Measurements from ENCODE around the gene ZNF644. TPM values are rescaled to one million over a fixed set of nuclear protein-coding genes. Genes with fewer than 3 reads are reported as not detected.
"Not testable (repeated sequence)": the region's sequence is repeated elsewhere in the genome, so short reads cannot be mapped to it uniquely, and the experiment has no call there.

Gene ZNF644
- total RNA-seq, 4 donors from 2014 or later, result 30.5 to 61.7 (median 34.6) TPM

GRCh38 chr1:91045284-91045683, 23.4 kb upstream of the ZNF644 start:
- in situ Hi-C loops (cut with MboI; ENCODE audit: low sequenced_read_pairs in 4 of 4) (no loop called here), intact Hi-C loops (cut with DNase I; ENCODE audit: low total_unique reads) (no loop called here)
- no peak for ATAC-seq
- TF ChIP-seq, protein P1, sequence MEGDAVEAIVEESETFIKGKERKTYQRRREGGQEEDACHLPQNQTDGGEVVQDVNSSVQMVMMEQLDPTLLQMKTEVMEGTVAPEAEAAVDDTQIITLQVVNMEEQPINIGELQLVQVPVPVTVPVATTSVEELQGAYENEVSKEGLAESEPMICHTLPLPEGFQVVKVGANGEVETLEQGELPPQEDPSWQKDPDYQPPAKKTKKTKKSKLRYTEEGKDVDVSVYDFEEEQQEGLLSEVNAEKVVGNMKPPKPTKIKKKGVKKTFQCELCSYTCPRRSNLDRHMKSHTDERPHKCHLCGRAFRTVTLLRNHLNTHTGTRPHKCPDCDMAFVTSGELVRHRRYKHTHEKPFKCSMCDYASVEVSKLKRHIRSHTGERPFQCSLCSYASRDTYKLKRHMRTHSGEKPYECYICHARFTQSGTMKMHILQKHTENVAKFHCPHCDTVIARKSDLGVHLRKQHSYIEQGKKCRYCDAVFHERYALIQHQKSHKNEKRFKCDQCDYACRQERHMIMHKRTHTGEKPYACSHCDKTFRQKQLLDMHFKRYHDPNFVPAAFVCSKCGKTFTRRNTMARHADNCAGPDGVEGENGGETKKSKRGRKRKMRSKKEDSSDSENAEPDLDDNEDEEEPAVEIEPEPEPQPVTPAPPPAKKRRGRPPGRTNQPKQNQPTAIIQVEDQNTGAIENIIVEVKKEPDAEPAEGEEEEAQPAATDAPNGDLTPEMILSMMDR (IDR thresholded peaks at IDR 0.05 in 4 of 5, conservative IDR thresholded peaks at IDR 0.05 in 1 of 5), result no peak
- no peak for TF ChIP-seq POLR2A (IDR thresholded peaks at IDR 0.05)
- no peak for DNase-seq
- H3K27me3 ChIP-seq, result no peaks in the 10 kb centered on the region
- H3K9me3 ChIP-seq, result no peaks in the 10 kb centered on the region
- H3K27ac ChIP-seq, result no peak overlapping the region
- no peaks in the 10 kb centered on the region for H3K36me3 ChIP-seq
- no peaks in the 10 kb centered on the region for H3K4me1 ChIP-seq
- no peak overlapping the region for H3K4me3 ChIP-seq

DNA sequence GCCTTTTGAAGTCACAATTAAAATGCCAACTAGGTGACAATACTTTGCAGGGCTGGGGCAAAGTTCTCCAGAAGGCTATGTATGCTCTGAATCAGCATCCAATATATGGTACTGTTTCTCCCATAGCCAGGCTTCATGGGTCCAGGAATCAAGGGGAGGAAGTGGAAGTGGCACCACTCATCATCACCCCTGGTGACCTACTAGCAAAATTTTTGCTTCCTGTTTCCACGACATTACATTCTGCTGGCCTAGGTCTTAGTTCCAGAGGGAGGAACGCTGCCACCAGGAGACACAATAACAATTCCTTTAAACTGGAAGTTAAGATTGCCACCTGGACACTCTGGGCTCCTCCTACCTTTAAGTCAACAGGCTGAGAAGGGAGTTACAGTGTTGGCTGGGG, 22.9 kb upstream of the ZNF644 start:
- H3K4me3 ChIP-seq; H3K9me3 ChIP-seq; ATAC-seq; H3K27ac ChIP-seq; H3K36me3 ChIP-seq; DNase-seq; intact Hi-C loops (cut with DNase I; ENCODE audit: low total_unique reads); in situ Hi-C loops (cut with MboI; ENCODE audit: low sequenced_read_pairs in 4 of 4); H3K4me1 ChIP-seq; H3K27me3 ChIP-seq: not testable (repeated sequence)

- H3K36me3 ChIP-seq; H3K4me1 ChIP-seq; in situ Hi-C loops (cut with MboI; ENCODE audit: low sequenced_read_pairs in 4 of 4); H3K4me3 ChIP-seq; intact Hi-C loops (cut with DNase I; ENCODE audit: low total_unique reads); DNase-seq; H3K9me3 ChIP-seq; H3K27ac ChIP-seq; H3K27me3 ChIP-seq; ATAC-seq: not testable (repeated sequence)
These were observed 20.5 kb upstream of the ZNF644 start for GRCh38 chr1:91042372-91042771.

DNA sequence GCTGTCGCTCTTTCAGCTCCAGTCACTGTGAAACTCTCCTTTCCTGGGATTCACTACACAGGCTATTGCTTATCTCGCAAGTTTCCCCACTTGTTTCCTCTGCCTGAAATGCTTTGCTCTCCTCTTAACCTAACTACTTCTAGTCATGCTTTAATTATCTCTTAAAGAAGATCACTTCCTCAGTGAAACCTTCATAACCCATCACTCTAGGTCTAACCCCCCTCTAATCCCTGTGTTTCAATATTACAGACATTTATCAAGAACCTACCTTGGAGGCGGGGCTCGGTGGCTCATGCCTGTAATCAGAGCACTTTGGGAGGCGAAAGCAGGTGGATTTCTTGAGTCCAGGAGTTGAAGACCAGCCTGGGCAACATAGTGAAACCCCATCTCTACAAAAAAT, 16.7 kb upstream of the ZNF644 start:
- no peak for DNase-seq
- intact Hi-C loops (cut with DNase I; ENCODE audit: low total_unique reads), result no loop called here
- no peaks in the 10 kb centered on the region for H3K9me3 ChIP-seq
- no peaks in the 10 kb centered on the region for H3K36me3 ChIP-seq
- no peaks in the 10 kb centered on the region for H3K4me1 ChIP-seq
- no peak for TF ChIP-seq POLR2A (IDR thresholded peaks at IDR 0.05)
- TF ChIP-seq, protein P1 (IDR thresholded peaks at IDR 0.05 in 4 of 5, conservative IDR thresholded peaks at IDR 0.05 in 1 of 5), result no peak
- H3K27me3 ChIP-seq, result no peaks in the 10 kb centered on the region
- H3K27ac ChIP-seq, result no peak overlapping the region
- no peak for ATAC-seq
- no peak overlapping the region for H3K4me3 ChIP-seq
- in situ Hi-C loops (cut with MboI; ENCODE audit: low sequenced_read_pairs in 4 of 4), result no loop called here

GRCh38 chr1:91036894-91037829, 15.3 kb upstream of the ZNF644 start:
- ATAC-seq (no peak), DNase-seq (no peak)
- intact Hi-C loops (cut with DNase I; ENCODE audit: low total_unique reads), result no loop called here
- in situ Hi-C loops (cut with MboI; ENCODE audit: low sequenced_read_pairs in 4 of 4), result no loop called here
- TF ChIP-seq POLR2A (IDR thresholded peaks at IDR 0.05), result no peak
- TF ChIP-seq, protein P1 (IDR thresholded peaks at IDR 0.05 in 4 of 5, conservative IDR thresholded peaks at IDR 0.05 in 1 of 5), result no peak
- H3K4me1 ChIP-seq, result no peaks in the 10 kb centered on the region
- H3K27me3 ChIP-seq, result no peaks in the 10 kb centered on the region
- no peaks in the 10 kb centered on the region for H3K9me3 ChIP-seq
- no peak overlapping the region for H3K27ac ChIP-seq
- H3K36me3 ChIP-seq, result no peaks in the 10 kb centered on the region
- H3K4me3 ChIP-seq, result no peak overlapping the region

Data from gastrocnemius medialis (tissue), 4 donors.